ENCODE data around the gene KCNC4.

KCNC4 gene

GRCh38 chr1:110186558-110186957, 23.6 kb upstream of the KCNC4 start:
- DNase-seq (ENCODE audit: extremely low spot score) = no peak
- CTCF ChIA-PET = interaction anchor here (0.6 to 3.6 kb wide), 4 partner anchors 10 to 126 kb away, joined by 3 to 15 read pairs (median 4); no protein-coding TSS in a partner anchor
- no peak for TF ChIP-seq PKNOX1 (IDR thresholded peaks at IDR 0.05)
- TF ChIP-seq FOXK2 (IDR thresholded peaks at IDR 0.05) = no peak
- no peak for TF ChIP-seq HDGF (IDR thresholded peaks at IDR 0.05; ENCODE audit: borderline replicate concordance)
- no peak for TF ChIP-seq FOXM1 (IDR thresholded peaks at IDR 0.05; ENCODE audit: borderline replicate concordance)
- peak; percentile 31; the same call in 1 of the 2 replicates for TF ChIP-seq L3MBTL2 (conservative IDR thresholded peaks at IDR 0.05)
- POLR2A ChIA-PET = interaction anchor here (1.3 kb wide), 1 partner anchor 152 kb away, joined by 3 read pairs; the partner anchor contains the start of gene RBM15

GRCh38 chr1:110187139-110187890, 22.8 kb upstream of the KCNC4 start:
- DNase-seq (ENCODE audit: extremely low spot score) = peak; percentile 53
- ChIA-PET CTCF (interaction anchor here (1.2 to 3.6 kb wide), 3 partner anchors 10 to 125 kb away, joined by 4 to 15 read pairs (median 5); no protein-coding TSS in a partner anchor), POLR2A (interaction anchor here (1.3 kb wide), 1 partner anchor 152 kb away, joined by 3 read pairs; the partner anchor contains the start of gene RBM15)
- TF ChIP-seq ARNT (IDR thresholded peaks at IDR 0.05) = no peak
- no peak for TF ChIP-seq NFRKB (IDR thresholded peaks at IDR 0.05)
- TF ChIP-seq CTBP1 (IDR thresholded peaks at IDR 0.05; ENCODE audit: borderline replicate concordance) = no peak
- no peak for TF ChIP-seq SUZ12 (IDR thresholded peaks at IDR 0.05)
- TF ChIP-seq PKNOX1 (IDR thresholded peaks at IDR 0.05) = peak; percentile 94

- CTCF ChIA-PET = interaction anchor here (0.6 to 3.6 kb wide), 4 partner anchors 9 to 308 kb away, joined by 3 to 15 read pairs (median 4); no protein-coding TSS in a partner anchor
- POLR2A ChIA-PET = no interaction called here
- TF ChIP-seq FOXA1 (IDR thresholded peaks at IDR 0.05) = no peak
- no peak for TF ChIP-seq NFRKB (IDR thresholded peaks at IDR 0.05)
- TF ChIP-seq ELF4 (IDR thresholded peaks at IDR 0.05) = no peak
- TF ChIP-seq TARDBP (IDR thresholded peaks at IDR 0.05) = no peak
- no peak for DNase-seq (ENCODE audit: extremely low spot score)
These were observed 22.0 kb upstream of the KCNC4 start for GRCh38 chr1:110188035-110188618.

- ChIA-PET POLR2A (no interaction called here), CTCF (interaction anchor here (0.9 kb wide), 1 partner anchor 307 kb away, joined by 4 read pairs; no protein-coding TSS in a partner anchor)
- DNase-seq (ENCODE audit: extremely low spot score) = no peak
- TF ChIP-seq TARDBP (IDR thresholded peaks at IDR 0.05) = no peak
- TF ChIP-seq SP1 (IDR thresholded peaks at IDR 0.05) = no peak
- no peak for TF ChIP-seq PKNOX1 (IDR thresholded peaks at IDR 0.05)
- no peak for TF ChIP-seq SUZ12 (IDR thresholded peaks at IDR 0.05)
- TF ChIP-seq FOXA1 (IDR thresholded peaks at IDR 0.05) = no peak
- TF ChIP-seq LEF1 (IDR thresholded peaks at IDR 0.05; ENCODE audit: borderline replicate concordance) = no peak
- TF ChIP-seq FOXK2 (IDR thresholded peaks at IDR 0.05) = no peak
- no peak for TF ChIP-seq CTBP1 (IDR thresholded peaks at IDR 0.05; ENCODE audit: borderline replicate concordance)
- no peak for TF ChIP-seq L3MBTL2 (conservative IDR thresholded peaks at IDR 0.05)
- no peak for TF ChIP-seq ZNF384 (IDR thresholded peaks at IDR 0.05)
- no peak for TF ChIP-seq NFRKB (IDR thresholded peaks at IDR 0.05)
- TF ChIP-seq ELF4 (IDR thresholded peaks at IDR 0.05) = no peak
- TF ChIP-seq FOXM1 (IDR thresholded peaks at IDR 0.05; ENCODE audit: borderline replicate concordance) = no peak
- no peak for TF ChIP-seq HDGF (IDR thresholded peaks at IDR 0.05; ENCODE audit: borderline replicate concordance)
- TF ChIP-seq ARNT (IDR thresholded peaks at IDR 0.05) = no peak
- TF ChIP-seq BHLHE40 (IDR thresholded peaks at IDR 0.05; ENCODE audit: borderline replicate concordance) = no peak
These were observed 20.9 kb upstream of the KCNC4 start for GRCh38 chr1:110189181-110189580.

- ChIA-PET POLR2A (no interaction called here), CTCF (no interaction called here)
- TF ChIP-seq ZNF384 (IDR thresholded peaks at IDR 0.05) = no peak
- TF ChIP-seq TARDBP (IDR thresholded peaks at IDR 0.05) = no peak
- TF ChIP-seq LEF1 (IDR thresholded peaks at IDR 0.05; ENCODE audit: borderline replicate concordance) = no peak
- no peak for TF ChIP-seq L3MBTL2 (conservative IDR thresholded peaks at IDR 0.05)
- no peak for TF ChIP-seq NFRKB (IDR thresholded peaks at IDR 0.05)
- TF ChIP-seq FOXK2 (IDR thresholded peaks at IDR 0.05) = no peak
- no peak for TF ChIP-seq ARNT (IDR thresholded peaks at IDR 0.05)
- no peak for DNase-seq (ENCODE audit: extremely low spot score)
These were observed 19.7 kb upstream of the KCNC4 start for GRCh38 chr1:110190282-110190929.

- CTCF ChIA-PET = interaction anchor here (0.9 to 2.7 kb wide), 2 partner anchors 10 to 15 kb away, joined by 4 to 11 read pairs; no protein-coding TSS in a partner anchor
These were observed 17.6 kb upstream of the KCNC4 start for GRCh38 chr1:110192541-110192940.

More at GRCh38 chr1:110192541-110192940, 17.6 kb upstream of the KCNC4 start:
- POLR2A ChIA-PET = no interaction called here
- TF ChIP-seq L3MBTL2 (conservative IDR thresholded peaks at IDR 0.05) = no peak
- no peak for TF ChIP-seq PKNOX1 (IDR thresholded peaks at IDR 0.05)
- no peak for TF ChIP-seq ELF4 (IDR thresholded peaks at IDR 0.05)
- TF ChIP-seq FOXM1 (IDR thresholded peaks at IDR 0.05; ENCODE audit: borderline replicate concordance) = no peak
- no peak for TF ChIP-seq SP1 (IDR thresholded peaks at IDR 0.05)
- TF ChIP-seq ZNF384 (IDR thresholded peaks at IDR 0.05) = no peak
- TF ChIP-seq BHLHE40 (IDR thresholded peaks at IDR 0.05; ENCODE audit: borderline replicate concordance) = no peak
- TF ChIP-seq LEF1 (IDR thresholded peaks at IDR 0.05; ENCODE audit: borderline replicate concordance) = no peak
- no peak for TF ChIP-seq NFRKB (IDR thresholded peaks at IDR 0.05)
- DNase-seq (ENCODE audit: extremely low spot score) = no peak
